Midbrain (tissue), 1 donor: Measurements from ENCODE around the gene DDI1.
"Not testable (repeated sequence)": the region's sequence is repeated elsewhere in the genome, so short reads cannot be mapped to it uniquely, and the experiment has no call there.

ENCODE experiments used
- DNase-seq: peaks from one replicate; lab custom pipeline; 2025; lab: John Stamatoyannopoulos, UW

Gene DDI1

GRCh38 chr11:104041792-104042191 is 5.4 kb downstream of the DDI1 start:
- DNase-seq = no peak

- DNase-seq = no peak
Observed at GRCh38 chr11:104043142-104043541, 6.7 kb downstream of the DDI1 start.

DNA sequence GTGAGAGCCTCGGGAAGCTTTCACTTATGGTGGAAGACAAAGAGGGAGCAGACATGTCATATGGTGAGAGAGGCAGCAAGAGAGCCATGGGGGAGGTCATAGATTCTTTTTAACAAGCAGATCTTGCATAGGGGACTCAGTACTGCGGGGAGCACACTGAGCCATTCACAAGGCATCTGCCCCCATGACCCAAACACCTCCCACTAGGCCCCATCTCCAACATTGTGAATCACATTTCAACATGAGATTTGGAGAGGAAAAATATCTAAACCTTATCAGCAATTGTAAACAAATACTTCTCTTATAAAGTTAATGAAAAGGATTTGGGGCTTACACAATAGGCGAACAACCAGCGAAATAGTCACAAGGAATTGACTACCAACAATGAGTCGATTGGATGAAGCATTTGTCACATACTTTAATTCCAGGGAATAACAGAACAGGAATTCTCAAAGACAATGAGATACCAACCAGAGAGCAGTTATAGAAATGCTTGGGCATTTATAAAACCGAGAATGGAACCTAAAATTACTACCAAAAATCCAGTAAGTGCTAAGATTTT is 7.3 kb downstream of the DDI1 start:
- DNase-seq = no peak

GRCh38 chr11:104046331-104046730 is 9.9 kb downstream of the DDI1 start:
- no peak for DNase-seq

- DNase-seq = not testable (repeated sequence)
Observed at GRCh38 chr11:104046858-104047257, 10.4 kb downstream of the DDI1 start.

DNA sequence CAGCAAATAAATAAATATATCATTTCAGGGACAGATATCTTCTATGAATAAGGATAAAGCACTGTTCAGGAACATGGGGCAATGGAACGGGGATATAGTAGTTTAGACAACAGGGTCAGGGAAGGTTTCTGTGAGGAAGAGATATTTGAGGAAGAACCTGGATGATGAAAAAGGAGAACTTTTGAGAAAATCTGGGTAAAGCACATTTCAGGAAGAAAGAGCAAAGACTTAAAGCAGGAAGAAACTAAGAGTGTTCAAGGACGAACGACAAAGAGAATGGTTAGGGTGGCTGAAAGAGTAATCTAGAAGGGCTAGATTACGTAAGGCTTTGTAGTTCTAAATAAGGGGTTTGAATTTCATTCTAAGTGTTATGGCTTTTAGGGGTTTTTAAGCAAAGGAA is 12.7 kb downstream of the DDI1 start:
- DNase-seq = no peak

DNA sequence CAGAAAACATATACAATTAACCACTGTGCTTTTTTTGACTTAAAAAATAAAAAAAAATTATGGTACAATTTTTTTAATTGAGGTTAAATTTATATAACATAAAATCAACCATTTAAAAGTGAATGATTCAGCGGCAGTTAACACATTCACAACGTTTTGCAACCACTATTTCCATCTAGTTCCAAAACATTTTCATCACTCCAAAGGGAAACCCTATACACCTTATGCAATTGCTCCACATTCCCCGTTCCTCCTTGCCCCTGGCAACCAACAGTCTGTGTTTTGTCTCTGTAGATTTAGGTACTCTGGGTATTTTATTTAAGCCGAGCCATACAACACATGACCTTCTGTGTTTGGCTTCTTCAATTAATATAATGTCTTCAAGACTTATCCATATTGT is 15.3 kb downstream of the DDI1 start:
- no peak for DNase-seq

- no peak for DNase-seq
Observed at GRCh38 chr11:104053743-104054478, 17.5 kb downstream of the DDI1 start.

GRCh38 chr11:104054911-104055529 is 18.6 kb downstream of the DDI1 start:
- DNase-seq = no peak

DNA sequence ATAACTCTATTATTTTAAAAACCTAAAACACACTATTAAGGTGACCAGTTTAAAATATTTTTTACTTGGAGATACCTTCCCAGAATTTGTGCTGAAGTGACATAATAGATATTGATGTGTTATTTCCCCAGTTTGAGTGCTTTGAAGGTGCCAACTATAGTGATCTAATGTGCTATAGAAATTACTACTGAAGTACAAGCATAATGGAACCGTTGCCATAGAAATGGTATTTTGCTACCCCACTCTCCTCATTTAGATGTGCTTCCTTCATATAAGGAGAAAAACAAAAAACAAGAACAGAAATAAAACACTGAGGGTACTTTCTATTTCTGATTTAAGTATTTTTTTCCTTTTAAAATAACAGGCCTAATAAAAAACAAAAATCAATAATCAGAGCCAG is 19.2 kb downstream of the DDI1 start:
- no peak for DNase-seq

- no peak for DNase-seq
Observed at GRCh38 chr11:104057908-104058307, 21.5 kb downstream of the DDI1 start.

GRCh38 chr11:104058680-104059079 is 22.2 kb downstream of the DDI1 start:
- no peak for DNase-seq

DNA sequence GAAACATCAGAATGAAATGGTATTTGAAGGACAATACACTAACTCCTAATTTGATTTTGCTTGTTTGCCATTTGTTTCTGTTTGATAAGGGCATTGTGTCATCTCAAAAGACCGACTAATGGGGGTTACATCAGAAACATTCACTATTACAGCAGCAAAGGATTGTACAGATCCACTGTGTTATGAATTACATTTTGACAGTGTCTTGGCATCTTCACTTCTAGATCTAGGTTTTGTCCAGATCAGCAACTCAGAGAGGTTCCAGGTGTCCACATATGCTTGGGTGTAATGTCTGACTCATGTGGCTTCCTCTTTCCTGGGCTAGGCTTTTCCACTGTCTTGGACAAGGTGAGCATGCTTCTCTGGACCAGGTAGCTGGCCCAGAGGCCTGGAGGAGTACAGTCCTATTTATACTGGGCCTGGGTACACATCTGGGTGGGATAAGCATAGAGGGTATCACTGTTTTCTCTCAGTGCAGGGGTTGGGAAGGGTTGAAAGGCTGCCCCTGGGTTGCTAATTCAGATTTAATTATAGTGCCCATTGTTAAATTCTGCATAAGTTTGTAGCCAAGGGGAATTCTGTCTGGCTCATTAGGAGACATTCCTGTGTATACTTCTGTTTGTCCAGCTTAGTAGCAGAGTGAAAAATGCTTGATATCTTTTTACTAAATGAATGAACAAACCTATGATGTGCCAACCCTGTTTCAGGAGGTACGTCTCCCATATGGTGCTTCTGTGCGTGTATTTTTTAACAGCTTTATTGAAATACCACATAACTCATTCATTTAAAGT is 23.8 kb downstream of the DDI1 start:
- DNase-seq = no peak

DNA sequence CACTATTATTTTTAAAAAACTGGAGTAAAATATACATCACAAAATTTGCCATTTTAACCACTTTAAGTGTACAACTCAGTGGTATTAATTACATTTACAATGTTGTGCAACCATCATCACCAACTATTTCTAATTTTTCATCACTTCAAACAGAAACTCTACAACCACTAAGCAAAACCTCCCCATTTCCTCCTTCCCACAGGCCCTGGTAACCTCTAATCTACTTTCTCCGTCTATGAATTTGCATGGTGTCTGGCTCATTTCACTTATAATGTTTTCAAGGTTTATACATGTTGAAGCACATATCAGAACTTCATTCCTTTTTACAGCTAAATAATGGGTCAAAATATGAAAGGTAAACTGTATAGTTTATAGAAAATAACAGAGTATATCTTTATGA is 24.4 kb downstream of the DDI1 start:
- DNase-seq = no peak

GRCh38 chr11:104061853-104062521 is 25.5 kb downstream of the DDI1 start:
- DNase-seq = no peak

DNA sequence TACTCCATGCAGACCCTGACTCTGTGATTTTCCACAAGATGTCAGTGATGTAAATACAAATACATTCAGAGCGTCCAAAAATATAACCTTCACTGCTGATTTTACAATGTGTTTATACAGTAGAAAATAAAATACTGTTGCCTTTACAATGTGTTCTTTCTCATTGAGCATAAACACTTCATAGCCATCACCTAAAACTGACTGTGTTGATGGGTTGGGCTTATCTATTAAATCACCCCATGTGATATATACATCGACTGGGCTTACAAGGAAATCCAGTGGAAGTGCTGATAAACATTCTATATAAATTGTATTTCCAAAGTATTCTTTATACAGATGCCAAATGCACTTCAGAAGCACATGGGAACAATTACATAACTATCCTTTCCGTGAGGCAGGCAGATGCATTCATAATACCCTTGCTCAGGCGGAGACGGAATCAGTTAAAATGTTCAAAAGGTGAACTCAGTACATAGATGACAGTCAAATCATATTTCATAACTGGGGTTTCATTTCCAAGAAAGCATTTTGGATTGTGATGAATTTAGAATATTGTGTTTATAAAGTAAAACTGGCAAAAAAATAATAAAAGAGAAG is 27.7 kb downstream of the DDI1 start:
- DNase-seq = peak; percentile 0

- no peak for DNase-seq
Observed at GRCh38 chr11:104067534-104067933, 31.1 kb downstream of the DDI1 start.

- DNase-seq = peak; percentile 5
Observed at GRCh38 chr11:104073950-104074705, 37.7 kb downstream of the DDI1 start.

DNA sequence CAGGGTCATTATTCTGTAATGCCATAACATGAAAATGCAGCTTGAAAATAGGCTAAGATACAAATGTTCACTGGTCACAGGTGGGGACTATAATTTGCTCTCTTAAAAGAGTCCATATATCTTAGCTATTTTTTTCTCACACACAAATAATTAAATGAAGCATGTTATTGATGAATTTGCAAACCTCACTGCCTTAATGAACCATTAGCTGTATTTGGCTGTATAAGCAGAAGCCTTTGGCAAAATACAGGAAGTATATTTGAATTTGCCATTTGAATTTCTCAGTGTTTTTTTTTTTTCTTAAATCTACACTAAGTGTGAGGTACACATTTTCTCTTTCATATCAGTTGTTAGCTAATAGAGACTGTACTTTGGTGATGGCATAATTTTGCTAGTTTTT is 38.7 kb downstream of the DDI1 start:
- DNase-seq = no peak

DNA sequence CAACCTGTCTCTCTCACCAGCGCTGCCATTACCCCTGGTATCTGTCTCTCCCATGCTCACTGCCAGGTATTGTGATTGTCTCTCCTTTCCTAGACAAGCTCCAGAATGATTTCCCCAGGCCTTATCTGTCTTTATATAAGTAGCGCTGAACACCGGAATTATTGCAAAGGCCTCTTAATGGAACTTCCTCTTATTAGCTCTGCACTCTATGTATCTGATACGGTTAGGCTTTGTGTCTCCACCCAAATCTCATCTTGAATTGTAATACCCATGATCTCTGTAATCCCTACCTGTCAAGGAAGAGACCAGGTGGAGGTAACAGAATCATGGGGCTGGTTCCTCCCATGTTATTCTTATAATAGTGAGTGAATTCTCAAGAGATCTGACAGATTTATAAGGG is 39.3 kb downstream of the DDI1 start:
- no peak for DNase-seq

- DNase-seq = no peak
Observed at GRCh38 chr11:104076455-104076854, 40.0 kb downstream of the DDI1 start.
